Stimulated activated effector memory CD8-positive, alpha-beta T cell treated with anti-CD3 and anti-CD28 coated beads, Interleukin-12 subunit alpha, Interleukin-12 subunit beta, amount 100 ng/mL, for 72 hours (primary cell): Measurements from ENCODE around the gene SDK2.
A peak's percentile ranks its signal among the peaks of the same experiment; 100 is the strongest.

ENCODE experiments used
- ATAC-seq: fragments of 150-1000 bp; cut with Tn5 transposase; 2 replicates; pipeline ENCODE4 v1.10.0; 2021
- DNase-seq, 2 donors: peaks; one replicate each; pipeline ENCODE4 v3.0.0; 2021 to 2022; ENCODE audit warnings: low spot score in 2 of 2
- H3K27ac Mint-ChIP-seq: one replicate; pipeline ENCODE4 v1.8.0; 2022; ENCODE audit warnings: mild to moderate bottlenecking, mixed read lengths
- H3K36me3 Mint-ChIP-seq: one replicate; pipeline ENCODE4 v1.8.0; 2022; ENCODE audit warnings: mild to moderate bottlenecking, mixed read lengths
- H3K4me1 Mint-ChIP-seq: one replicate; pipeline ENCODE4 v1.8.0; 2022; ENCODE audit warnings: mixed read lengths
- H3K4me3 Mint-ChIP-seq: one replicate; pipeline ENCODE4 v1.8.0; 2022; ENCODE audit warnings: mild to moderate bottlenecking, mixed read lengths
- H3K9me3 Mint-ChIP-seq: one replicate; pipeline ENCODE4 v1.8.0; 2022; ENCODE audit warnings: mixed read lengths

The SDK2 gene

GRCh38 chr17:73660366-73660765 is 16.1 kb upstream of the SDK2 start:
- H3K36me3 Mint-ChIP-seq: no peaks in the 10 kb centered on the region
- no peak overlapping the region for H3K4me3 Mint-ChIP-seq
- no peaks in the 10 kb centered on the region for H3K4me1 Mint-ChIP-seq
- DNase-seq (peak in 1 of 2 donors; percentile 8), ATAC-seq (no peak)
- no peaks in the 10 kb centered on the region for H3K9me3 Mint-ChIP-seq
- no peak overlapping the region for H3K27ac Mint-ChIP-seq

GRCh38 chr17:73658821-73659515 is 14.7 kb upstream of the SDK2 start:
- DNase-seq (peak in 1 of 2 donors; percentile 4), ATAC-seq (no peak)
- Mint-ChIP-seq H3K4me3 (no peak overlapping the region), H3K36me3 (no peaks in the 10 kb centered on the region), H3K4me1 (no peaks in the 10 kb centered on the region), H3K27ac (no peak overlapping the region), H3K9me3 (peaks cover 10% of the 10 kb centered on the region)

GRCh38 chr17:73657473-73658116 is 13.3 kb upstream of the SDK2 start:
- no peak for ATAC-seq
- Mint-ChIP-seq H3K9me3 (peaks cover 17% of the 10 kb centered on the region), H3K36me3 (no peaks in the 10 kb centered on the region), H3K4me3 (no peak overlapping the region), H3K27ac (no peak overlapping the region), H3K4me1 (no peaks in the 10 kb centered on the region)
- DNase-seq: peak in 1 of 2 donors; percentile 47

- no peaks in the 10 kb centered on the region for H3K4me1 Mint-ChIP-seq
- DNase-seq (no peak), ATAC-seq (no peak)
- peaks cover 17% of the 10 kb centered on the region for H3K9me3 Mint-ChIP-seq
- no peaks in the 10 kb centered on the region for H3K36me3 Mint-ChIP-seq
- H3K27ac Mint-ChIP-seq: no peak overlapping the region
- no peak overlapping the region for H3K4me3 Mint-ChIP-seq
These were observed 10.0 kb upstream of the SDK2 start for GRCh38 chr17:73654241-73654640.

GRCh38 chr17:73653810-73654209 is 9.6 kb upstream of the SDK2 start:
- no peak overlapping the region for H3K4me3 Mint-ChIP-seq
- DNase-seq (no peak), ATAC-seq (no peak)
- H3K4me1 Mint-ChIP-seq: no peaks in the 10 kb centered on the region
- no peak overlapping the region for H3K27ac Mint-ChIP-seq
- H3K9me3 Mint-ChIP-seq: peaks cover 17% of the 10 kb centered on the region
- no peaks in the 10 kb centered on the region for H3K36me3 Mint-ChIP-seq

- DNase-seq: peak in 1 of 2 donors; percentile 13
- H3K36me3 Mint-ChIP-seq: no peaks in the 10 kb centered on the region
- H3K9me3 Mint-ChIP-seq: peaks cover 17% of the 10 kb centered on the region
- no peak overlapping the region for H3K27ac Mint-ChIP-seq
- no peak for ATAC-seq
- no peaks in the 10 kb centered on the region for H3K4me1 Mint-ChIP-seq
- H3K4me3 Mint-ChIP-seq: no peak overlapping the region
These were observed 8.7 kb upstream of the SDK2 start for GRCh38 chr17:73652886-73653480.

GRCh38 chr17:73650617-73651200 is 6.5 kb upstream of the SDK2 start:
- ATAC-seq (no peak), DNase-seq (no peak)
- Mint-ChIP-seq H3K4me3 (no peak overlapping the region), H3K9me3 (peaks cover 17% of the 10 kb centered on the region), H3K27ac (no peak overlapping the region), H3K4me1 (no peaks in the 10 kb centered on the region), H3K36me3 (no peaks in the 10 kb centered on the region)

- ATAC-seq (peak; percentile 39), DNase-seq (no peak)
- Mint-ChIP-seq H3K4me3 (no peak overlapping the region), H3K36me3 (no peaks in the 10 kb centered on the region), H3K9me3 (peaks cover 17% of the 10 kb centered on the region), H3K4me1 (no peaks in the 10 kb centered on the region), H3K27ac (no peak overlapping the region)
These were observed 5.9 kb upstream of the SDK2 start for GRCh38 chr17:73650140-73650539.

- ATAC-seq: no peak
- H3K27ac Mint-ChIP-seq: no peak overlapping the region
These were observed 4.7 kb upstream of the SDK2 start for GRCh38 chr17:73648974-73649373.

GRCh38 chr17:73648543-73648820 is 4.2 kb upstream of the SDK2 start:
- ATAC-seq: no peak
- Mint-ChIP-seq H3K9me3 (peaks cover 4% of the 10 kb centered on the region), H3K4me1 (no peaks in the 10 kb centered on the region), H3K36me3 (no peaks in the 10 kb centered on the region), H3K27ac (no peak overlapping the region), H3K4me3 (no peak overlapping the region)
- no peak for DNase-seq

More at GRCh38 chr17:73648974-73649373, 4.7 kb upstream of the SDK2 start:
- H3K36me3 Mint-ChIP-seq: no peaks in the 10 kb centered on the region
- DNase-seq: no peak
- H3K9me3 Mint-ChIP-seq: peaks cover 7% of the 10 kb centered on the region
- no peak overlapping the region for H3K4me3 Mint-ChIP-seq
- no peaks in the 10 kb centered on the region for H3K4me1 Mint-ChIP-seq

GRCh38 chr17:73647772-73648542 is 3.7 kb upstream of the SDK2 start:
- no peak for DNase-seq
- no peak overlapping the region for H3K4me3 Mint-ChIP-seq
- H3K4me1 Mint-ChIP-seq: peaks cover 2% of the 10 kb centered on the region
- no peak overlapping the region for H3K27ac Mint-ChIP-seq
- no peaks in the 10 kb centered on the region for H3K36me3 Mint-ChIP-seq
- H3K9me3 Mint-ChIP-seq: no peaks in the 10 kb centered on the region
- ATAC-seq: no peak

GRCh38 chr17:73647301-73647695 is 3.1 kb upstream of the SDK2 start:
- no peak overlapping the region for H3K27ac Mint-ChIP-seq
- no peak overlapping the region for H3K4me3 Mint-ChIP-seq
- H3K4me1 Mint-ChIP-seq: peaks cover 5% of the 10 kb centered on the region
- no peak for DNase-seq
- no peak for ATAC-seq
- no peaks in the 10 kb centered on the region for H3K9me3 Mint-ChIP-seq
- H3K36me3 Mint-ChIP-seq: no peaks in the 10 kb centered on the region

- Mint-ChIP-seq H3K36me3 (no peaks in the 10 kb centered on the region), H3K4me1 (peaks cover 5% of the 10 kb centered on the region), H3K27ac (no peak overlapping the region), H3K4me3 (no peak overlapping the region), H3K9me3 (no peaks in the 10 kb centered on the region)
- DNase-seq: no peak
- ATAC-seq: no peak
These were observed 2.4 kb upstream of the SDK2 start for GRCh38 chr17:73646409-73647300.

GRCh38 chr17:73645050-73645871 is 1.0 kb upstream of the SDK2 start:
- H3K36me3 Mint-ChIP-seq: no peaks in the 10 kb centered on the region
- peaks cover 5% of the 10 kb centered on the region for H3K4me1 Mint-ChIP-seq
- peak overlapping the region; percentile 34 for H3K4me3 Mint-ChIP-seq
- no peaks in the 10 kb centered on the region for H3K9me3 Mint-ChIP-seq
- H3K27ac Mint-ChIP-seq: no peak overlapping the region
- DNase-seq: no peak
- peak; percentile 33 for ATAC-seq
